Eye (tissue), 1 donor: ENCODE data around the gene TMEM39B.
"Not testable (repeated sequence)": the region's sequence is repeated elsewhere in the genome, so short reads cannot be mapped to it uniquely, and the experiment has no call there.

Source experiments
- DNase-seq: peaks from one replicate; pipeline ENCODE4 v3.0.0-alpha.2; 2015

TMEM39B gene

GRCh38 chr1:32072622-32073298, at the start of gene TMEM39B:
Gene TMEM39B (plus strand): TSS chr1:32072939. CDS start chr1:32073048, 109 bp downstream.
- DNase-seq: peak; percentile 98

DNA sequence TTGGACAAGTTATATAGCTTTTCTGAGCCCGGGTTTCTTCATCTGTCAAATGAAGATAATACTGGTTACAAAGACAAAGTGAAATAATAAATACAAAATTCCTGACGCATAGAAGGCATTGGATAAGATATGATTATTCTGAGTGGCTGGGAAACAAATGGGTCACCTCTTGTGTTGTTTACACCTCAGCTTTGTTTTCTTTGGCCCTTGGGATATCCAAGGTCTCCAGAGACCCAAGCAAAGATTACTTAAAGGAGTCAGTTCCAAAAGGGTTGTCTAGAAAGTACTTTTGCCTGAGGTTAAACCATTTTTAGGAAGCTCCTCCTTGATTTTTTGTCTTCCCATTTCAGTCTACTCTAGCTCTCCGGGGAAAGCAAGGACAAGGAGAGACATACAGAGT, 49.4 kb upstream of the TMEM39B start:
- DNase-seq: no peak

GRCh38 chr1:32025515-32025914, 47.2 kb upstream of the TMEM39B start:
- no peak for DNase-seq

GRCh38 chr1:32028746-32029145, 44.0 kb upstream of the TMEM39B start:
- DNase-seq: no peak

- DNase-seq: no peak
These were observed 41.0 kb upstream of the TMEM39B start for GRCh38 chr1:32031578-32032274.

DNA sequence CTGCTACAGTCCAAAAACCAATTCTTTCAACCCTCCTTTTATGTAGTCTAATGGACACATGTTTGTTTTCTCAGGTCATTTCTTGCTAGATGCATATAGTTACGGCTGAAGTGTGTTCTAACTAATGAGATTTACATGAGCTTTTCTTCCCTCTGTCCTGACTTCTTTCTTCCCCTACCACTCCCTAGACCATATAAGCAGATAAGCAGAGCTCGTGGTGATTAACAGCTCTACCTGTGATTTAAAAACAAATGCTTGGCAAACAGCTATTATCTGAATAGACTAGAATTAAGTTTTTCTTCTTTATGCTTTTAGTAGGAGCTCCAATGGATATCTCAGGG, 40.5 kb upstream of the TMEM39B start:
- no peak for DNase-seq

- DNase-seq: no peak
These were observed 37.6 kb upstream of the TMEM39B start for GRCh38 chr1:32035119-32035518.

- DNase-seq: no peak
These were observed 32.0 kb upstream of the TMEM39B start for GRCh38 chr1:32040711-32041110.

DNA sequence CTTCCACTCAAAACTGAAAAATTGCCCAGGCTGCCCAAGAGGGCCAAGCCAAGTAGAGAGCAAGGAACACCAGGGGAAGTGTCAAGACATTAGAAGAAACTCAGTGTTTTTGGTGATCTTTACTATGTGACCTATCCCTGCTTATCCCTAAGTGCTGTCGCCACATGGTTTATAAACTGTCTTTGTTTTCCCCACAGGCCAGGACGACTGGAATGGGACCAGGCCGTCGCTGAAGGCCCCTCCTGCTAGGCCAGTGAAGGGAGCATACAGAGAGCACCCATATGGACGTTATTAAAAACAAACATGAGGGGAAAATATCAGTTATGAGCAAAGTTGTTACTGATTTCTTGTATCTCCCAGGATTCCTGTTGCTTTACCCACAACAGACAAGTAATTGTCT, 30.4 kb upstream of the TMEM39B start:
- no peak for DNase-seq

DNA sequence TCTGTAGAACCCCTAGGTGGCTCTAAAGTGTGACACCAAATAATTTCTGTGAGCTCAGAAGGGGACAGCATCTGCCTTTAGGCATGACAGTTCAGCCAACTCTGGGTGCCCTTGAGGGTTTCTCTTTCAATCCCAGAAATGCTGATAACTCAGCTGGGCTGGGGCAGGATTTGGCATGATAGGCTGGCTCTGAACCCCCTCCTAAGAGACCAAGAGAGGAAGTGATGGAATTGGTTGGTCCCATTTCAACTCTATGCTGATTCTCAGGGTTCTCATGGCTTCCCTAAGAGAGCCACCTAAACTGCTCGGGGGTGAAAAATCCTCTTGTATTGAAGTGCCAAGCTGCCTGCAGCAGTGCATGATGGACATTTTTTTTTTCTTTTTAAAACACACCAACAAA, 28.5 kb upstream of the TMEM39B start:
- no peak for DNase-seq

DNA sequence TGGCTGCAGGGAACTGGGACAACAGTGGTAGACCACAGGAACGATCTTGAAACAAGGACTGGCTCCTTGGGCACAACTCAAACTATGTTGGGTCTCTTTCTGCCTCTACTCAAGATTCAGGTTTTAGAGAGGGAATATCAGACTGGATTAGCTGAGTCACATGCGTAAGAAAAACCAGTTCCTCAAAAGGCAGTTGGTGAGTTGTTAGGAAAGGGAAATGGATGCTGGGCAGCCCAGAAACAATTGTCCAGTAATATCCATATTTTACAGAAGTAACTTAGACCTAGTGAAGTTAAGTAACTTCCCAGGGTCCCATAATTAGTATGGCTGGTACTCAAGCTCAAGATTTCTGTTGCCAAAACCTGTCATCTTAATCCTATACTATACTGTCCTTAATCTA, 27.0 kb upstream of the TMEM39B start:
- no peak for DNase-seq

DNA sequence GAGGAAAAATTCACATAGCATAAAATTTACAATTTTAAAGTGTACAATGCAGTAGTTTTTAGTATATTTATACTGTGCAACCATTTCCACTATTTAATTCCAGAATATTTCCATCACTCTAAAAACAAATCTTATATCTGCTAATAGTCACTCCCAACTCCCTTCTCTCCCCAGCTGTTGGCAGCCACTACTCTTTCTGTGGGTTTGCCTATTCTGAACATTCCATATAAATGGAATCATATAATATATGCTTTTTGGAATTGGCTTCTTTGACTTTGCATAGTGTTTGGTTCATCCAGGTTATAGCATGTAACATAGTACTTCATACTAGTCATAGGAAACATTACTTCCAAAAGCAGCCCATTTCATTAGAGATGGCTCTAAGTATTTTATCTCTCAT, 25.0 kb upstream of the TMEM39B start:
- no peak for DNase-seq

DNA sequence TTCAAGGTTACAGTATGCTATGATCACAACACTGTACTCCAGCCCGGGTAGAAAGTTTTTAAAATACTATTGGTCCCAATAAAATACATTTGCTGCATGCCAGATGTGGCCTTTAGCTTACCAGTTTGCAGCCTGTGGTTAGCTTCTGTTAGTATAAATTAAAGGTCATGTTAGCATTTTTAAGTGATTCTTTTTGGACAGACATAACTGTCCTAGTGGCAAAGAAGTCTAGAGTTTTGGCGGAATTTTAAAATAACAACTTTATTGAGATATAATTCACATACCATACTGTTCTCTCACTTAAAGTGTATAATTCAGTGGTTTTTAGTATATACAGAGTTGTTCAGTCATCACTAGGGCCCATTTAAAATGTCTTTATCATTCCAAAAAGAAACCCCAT, 24.3 kb upstream of the TMEM39B start:
- DNase-seq: no peak

- no peak for DNase-seq
These were observed 21.0 kb upstream of the TMEM39B start for GRCh38 chr1:32051706-32052105.

GRCh38 chr1:32052887-32053286, 19.9 kb upstream of the TMEM39B start:
- DNase-seq: no peak

DNA sequence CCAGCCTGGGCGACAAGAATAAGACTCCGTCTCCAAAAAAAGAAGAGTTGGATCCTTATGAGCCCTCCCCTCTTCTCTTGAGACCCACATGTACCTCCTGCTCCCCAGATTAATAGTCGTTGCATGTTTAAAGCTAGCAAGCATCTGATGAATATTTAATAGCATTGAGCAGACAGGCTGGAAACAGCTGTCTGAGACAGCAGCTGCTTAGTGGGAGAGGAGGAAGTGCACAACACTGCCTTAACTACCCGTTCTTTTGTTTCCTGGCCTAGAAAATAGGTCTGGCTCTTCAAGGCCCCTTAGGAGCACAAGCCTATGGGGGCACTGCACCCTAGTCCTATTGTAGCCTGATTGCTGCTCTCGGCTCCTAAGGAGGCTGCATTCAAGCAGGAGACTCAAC, 17.3 kb upstream of the TMEM39B start:
- DNase-seq: peak; percentile 80

- no peak for DNase-seq
These were observed 16.1 kb upstream of the TMEM39B start for GRCh38 chr1:32056598-32056997.

- no peak for DNase-seq
These were observed 11.8 kb upstream of the TMEM39B start for GRCh38 chr1:32060914-32061313.

- DNase-seq: no peak
These were observed 9.9 kb upstream of the TMEM39B start for GRCh38 chr1:32062867-32063230.

DNA sequence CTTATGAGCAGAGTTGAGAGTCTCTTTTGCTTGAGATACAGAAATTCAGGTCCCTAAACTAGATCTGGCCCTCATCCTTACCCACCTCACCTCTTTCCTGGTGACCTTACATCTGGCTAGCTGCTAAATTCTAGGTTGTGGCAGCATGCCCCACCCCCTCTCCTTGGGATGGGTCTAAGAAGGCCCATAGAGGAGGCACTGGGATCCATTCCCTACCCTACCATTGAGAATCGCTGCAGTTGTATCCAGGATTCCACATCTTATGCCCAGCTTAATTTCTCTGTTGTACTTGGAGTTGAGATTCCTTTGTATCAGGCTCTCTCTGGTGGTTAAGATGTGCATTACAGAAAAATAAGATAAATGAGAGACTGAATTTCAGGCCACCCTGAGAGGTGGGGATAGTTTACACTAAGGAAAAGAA, 9.5 kb upstream of the TMEM39B start:
- peak; percentile 90 for DNase-seq

GRCh38 chr1:32065613-32066488, 6.9 kb upstream of the TMEM39B start:
- not testable (repeated sequence) for DNase-seq

DNA sequence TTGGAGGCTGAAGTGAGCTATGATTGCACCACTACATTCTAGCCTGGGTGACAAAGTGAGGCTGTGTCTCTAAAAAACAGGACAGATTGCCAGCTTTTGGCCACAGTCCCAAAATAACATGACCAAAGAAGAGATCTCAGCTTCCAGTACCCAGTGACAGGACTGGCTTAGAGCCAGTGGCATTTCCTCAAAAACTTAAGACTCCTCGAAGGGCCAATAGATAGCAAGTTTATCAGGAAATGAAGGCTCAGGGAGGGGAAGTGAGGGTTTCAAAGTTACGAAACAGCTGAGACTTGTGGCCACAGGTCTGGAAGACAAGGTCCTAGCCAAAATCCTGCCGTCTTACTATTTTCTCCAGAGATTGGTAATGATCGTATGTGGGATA, 6.3 kb upstream of the TMEM39B start:
- DNase-seq: peak; percentile 71

DNA sequence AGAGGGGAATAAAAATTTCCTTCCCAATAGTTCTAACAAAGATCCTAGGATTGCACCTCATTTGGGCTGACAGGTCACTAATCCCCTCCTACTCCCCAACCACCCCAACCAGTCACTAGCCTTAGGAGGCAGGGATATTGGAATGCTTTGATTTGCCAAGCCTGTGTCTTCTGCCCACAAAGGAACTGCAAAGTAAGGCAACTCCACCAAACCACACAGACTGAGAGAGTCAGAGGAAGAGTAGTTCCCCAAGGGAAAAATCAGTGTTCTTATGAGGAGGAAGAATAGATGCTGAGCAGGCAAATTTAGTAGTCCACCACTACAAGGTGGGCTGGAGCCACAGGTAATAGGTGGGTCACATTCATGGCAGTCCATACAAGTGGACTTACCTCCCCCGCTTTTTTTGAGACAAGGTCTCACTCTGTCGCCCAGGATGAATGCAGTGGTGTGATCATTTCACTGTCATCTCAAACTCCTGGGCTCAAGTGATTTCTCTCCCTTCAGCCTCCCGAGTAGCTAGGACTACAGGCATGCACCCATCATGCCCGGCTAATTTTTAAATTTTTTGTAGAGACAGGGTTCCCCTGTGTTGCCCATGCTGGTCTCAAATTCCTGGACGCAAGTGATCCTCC, 3.7 kb upstream of the TMEM39B start:
- DNase-seq: no peak
